A204.1 (cell line): Measurements from ENCODE around the gene POTEG.
"Not testable (repeated sequence)": the region's sequence is repeated elsewhere in the genome, so short reads cannot be mapped to it uniquely, and the experiment has no call there.

Source experiments
- FAIRE-seq: peaks from 2 replicates; lab custom pipeline; 2012; peaks lifted over from hg19 to GRCh38; lab: Jason Lieb, UNC

POTEG gene

GRCh38 chr14:19434241-19434640 lies at the start of gene POTEG:
Gene POTEG (minus strand): TSS chr14:19434341. CDS start chr14:19434289, 52 bp downstream.
- FAIRE-seq, result not testable (repeated sequence)

DNA sequence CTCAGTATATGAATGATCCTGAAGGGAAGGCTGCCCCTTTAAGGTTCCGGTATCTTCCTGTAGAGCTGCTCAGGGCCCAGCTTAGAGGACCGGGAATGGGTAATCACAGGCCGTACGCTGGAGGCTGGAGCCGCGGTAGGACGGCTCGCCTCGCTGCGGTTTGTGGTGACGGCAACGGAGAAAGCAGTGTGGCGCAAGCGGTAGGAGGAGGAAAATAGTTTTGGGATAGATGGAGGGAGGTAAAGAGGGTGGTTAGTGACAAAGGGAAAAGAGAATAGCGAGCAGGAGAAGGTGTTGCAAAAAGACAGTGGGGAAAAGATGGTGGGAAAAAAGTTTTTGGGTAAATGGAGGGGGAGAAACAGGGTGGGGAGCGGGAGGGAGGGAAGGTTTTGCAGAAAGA lies 48.0 kb upstream of the POTEG start:
- FAIRE-seq, result not testable (repeated sequence)

DNA sequence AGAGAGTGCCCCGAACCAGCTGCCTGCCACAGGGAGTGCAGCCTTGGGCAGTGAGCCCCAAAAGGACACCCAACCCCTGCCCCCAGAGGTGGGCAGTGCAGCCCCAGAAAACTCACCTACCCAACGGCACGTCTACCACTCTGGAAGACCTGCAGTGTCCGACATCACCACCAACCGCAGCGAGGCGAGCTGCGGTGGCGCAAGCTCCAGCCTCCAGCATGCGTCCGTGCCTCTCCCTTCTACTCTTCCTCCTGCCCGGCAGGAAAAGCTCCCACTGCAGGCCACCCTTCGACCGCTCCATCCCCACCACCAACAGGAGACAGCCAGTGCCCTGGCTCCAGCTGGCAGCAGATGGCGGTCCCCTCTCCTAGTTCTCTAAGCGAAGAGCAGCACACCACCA lies 47.3 kb upstream of the POTEG start:
- FAIRE-seq, result not testable (repeated sequence)

GRCh38 chr14:19480491-19480890 lies 46.4 kb upstream of the POTEG start:
- FAIRE-seq, result not testable (repeated sequence)

- not testable (repeated sequence) for FAIRE-seq
Observed at GRCh38 chr14:19445761-19446160, 11.6 kb upstream of the POTEG start.

GRCh38 chr14:19439826-19440225 lies 5.7 kb upstream of the POTEG start:
- FAIRE-seq, result not testable (repeated sequence)

- not testable (repeated sequence) for FAIRE-seq
Observed at GRCh38 chr14:19439219-19439618, 5.1 kb upstream of the POTEG start.

- FAIRE-seq, result not testable (repeated sequence)
Observed at GRCh38 chr14:19437126-19437443, 2.9 kb upstream of the POTEG start.

DNA sequence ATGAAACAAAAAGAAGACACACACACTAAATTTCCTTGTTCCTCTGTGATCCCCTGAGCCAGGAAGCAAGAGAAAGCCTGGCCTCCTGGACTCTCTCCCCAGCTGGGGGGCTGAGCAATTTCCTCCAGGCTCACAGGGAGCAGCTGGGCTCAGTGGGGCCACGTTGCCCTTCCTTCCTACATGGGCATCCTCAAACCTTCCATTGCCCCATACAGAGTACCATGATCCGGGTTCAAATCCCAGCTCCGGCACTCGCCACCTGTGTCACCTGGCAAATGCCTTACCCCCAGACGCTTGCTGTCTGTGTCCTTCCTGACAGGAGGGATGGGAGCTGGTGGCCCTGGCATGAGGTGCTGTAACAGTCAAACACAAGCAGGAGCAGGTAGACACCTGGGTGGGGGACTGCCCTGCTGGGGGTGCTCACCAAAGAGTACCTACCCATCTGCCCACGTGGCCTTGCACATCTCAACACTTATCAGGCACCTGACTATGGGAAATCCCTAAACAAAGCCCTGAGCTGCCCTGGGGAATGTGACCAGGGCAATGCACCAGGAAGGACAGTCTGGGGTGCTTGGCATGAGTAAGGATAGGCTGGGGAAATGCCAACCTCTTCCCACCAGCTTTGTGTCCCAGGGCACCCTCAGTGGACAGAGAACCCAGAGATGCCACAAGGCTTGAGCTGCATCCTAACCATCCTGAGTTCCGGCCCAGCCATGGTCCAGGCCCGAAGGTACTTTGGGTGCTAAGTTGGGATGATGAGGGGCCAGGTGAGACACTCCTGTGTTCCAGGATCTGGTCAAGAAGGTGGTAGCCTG lies 2.4 kb upstream of the POTEG start:
- not testable (repeated sequence) for FAIRE-seq

GRCh38 chr14:19435852-19436251 lies 1.7 kb upstream of the POTEG start:
- FAIRE-seq, result not testable (repeated sequence)

GRCh38 chr14:19434891-19435290 lies 750 bp upstream of the POTEG start:
- not testable (repeated sequence) for FAIRE-seq

- FAIRE-seq, result not testable (repeated sequence)
Observed at GRCh38 chr14:19433765-19434164, 376 bp downstream of the POTEG start.

- not testable (repeated sequence) for FAIRE-seq
Observed at GRCh38 chr14:19408519-19408918, 25.6 kb downstream of the POTEG start.

- FAIRE-seq, result not testable (repeated sequence)
Observed at GRCh38 chr14:19402097-19402496, 32.0 kb downstream of the POTEG start.

DNA sequence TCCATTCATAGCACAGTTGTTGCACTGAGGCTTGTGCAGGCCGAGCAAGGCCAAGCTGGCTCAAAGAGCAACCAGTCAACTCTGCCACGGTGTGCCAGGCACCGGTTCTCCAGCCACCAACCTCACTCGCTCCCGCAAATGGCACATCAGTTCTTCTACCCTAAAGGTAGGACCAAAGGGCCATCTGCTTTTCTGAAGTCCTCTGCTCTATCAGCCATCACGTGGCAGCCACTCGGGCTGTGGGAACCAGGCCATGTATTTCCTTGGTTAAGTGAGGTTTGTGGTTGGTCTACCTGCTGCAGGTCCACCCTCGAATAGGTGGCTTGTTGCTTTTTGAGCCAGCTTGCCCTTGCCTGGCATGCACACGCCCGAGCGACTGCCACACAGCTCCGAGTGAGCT lies 39.4 kb downstream of the POTEG start:
- not testable (repeated sequence) for FAIRE-seq

- FAIRE-seq, result not testable (repeated sequence)
Observed at GRCh38 chr14:19390230-19390629, 43.9 kb downstream of the POTEG start.

GRCh38 chr14:19388741-19389140 lies 45.4 kb downstream of the POTEG start:
- FAIRE-seq, result not testable (repeated sequence)

GRCh38 chr14:19386996-19387395 lies 47.1 kb downstream of the POTEG start:
- FAIRE-seq, result not testable (repeated sequence)

GRCh38 chr14:19386309-19386708 lies 47.8 kb downstream of the POTEG start:
- FAIRE-seq, result not testable (repeated sequence)

DNA sequence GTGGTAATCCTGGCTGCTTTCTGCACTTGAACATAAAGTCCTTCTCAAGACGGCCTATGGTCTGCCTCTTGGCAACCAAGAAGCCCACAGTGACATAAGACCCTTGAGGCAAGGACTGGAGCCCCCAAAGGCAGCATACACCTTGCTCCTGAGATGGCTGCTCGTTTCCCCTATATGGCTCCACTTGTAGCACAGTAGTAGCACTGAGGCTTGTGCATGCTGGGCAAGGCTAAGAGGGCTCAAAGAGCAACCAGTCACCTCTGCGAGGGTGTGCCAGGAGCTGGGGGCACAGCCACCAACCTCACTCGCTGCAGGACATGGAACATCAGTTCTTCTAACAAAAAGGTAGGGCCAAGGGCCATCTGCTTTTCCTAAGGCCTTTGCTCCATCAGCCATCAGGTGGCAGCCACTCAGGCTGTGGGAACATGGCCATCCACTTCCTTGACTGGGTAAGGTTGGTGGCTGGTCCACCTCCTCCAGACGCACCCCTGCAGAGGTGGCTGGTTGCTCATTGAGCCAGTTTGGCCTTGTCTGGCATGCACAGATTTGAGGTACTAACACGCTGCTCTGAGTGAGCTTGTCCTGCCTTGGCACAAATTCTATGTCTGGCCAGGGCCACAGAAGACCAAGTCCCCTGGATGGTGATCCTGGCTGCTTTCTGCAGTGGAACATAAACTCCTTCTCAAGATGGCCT lies 49.9 kb downstream of the POTEG start:
- FAIRE-seq, result not testable (repeated sequence)

DNA sequence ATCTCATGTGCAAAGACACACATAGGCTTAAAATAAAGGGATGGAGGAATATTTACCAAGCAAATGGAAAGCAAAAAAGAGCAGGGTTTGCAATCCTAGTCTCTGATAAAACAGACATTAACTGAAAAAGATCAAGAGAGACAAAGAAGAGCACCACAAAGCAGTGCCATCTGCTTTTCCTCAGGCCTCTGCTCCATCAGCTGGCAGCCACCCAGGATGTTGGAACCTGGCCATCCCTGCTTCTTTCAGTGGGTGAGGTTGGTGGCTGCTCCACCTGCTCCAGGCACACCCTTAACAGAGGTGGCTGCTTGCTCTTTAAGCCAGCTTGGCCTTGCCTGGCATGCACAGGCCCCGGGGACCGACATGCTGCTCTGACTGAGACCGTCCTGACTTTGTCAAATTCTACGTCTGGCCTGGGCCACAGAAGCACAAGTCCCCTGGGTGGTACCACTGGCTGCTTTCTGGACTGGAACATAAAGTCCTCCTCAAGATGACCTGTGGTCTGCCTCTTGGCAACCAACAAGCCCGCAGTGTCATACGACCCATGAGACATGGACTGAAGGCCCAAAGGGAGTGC lies 51.0 kb downstream of the POTEG start:
- FAIRE-seq, result not testable (repeated sequence)

GRCh38 chr14:19380137-19380536 lies 54.0 kb downstream of the POTEG start:
- FAIRE-seq, result not testable (repeated sequence)

GRCh38 chr14:19374451-19374903 lies 59.7 kb downstream of the POTEG start:
- FAIRE-seq, result not testable (repeated sequence)
